Muscle of leg (tissue), 11 donors: Measurements from ENCODE around the gene ELMO3. TPM values are rescaled to one million over a fixed set of nuclear protein-coding genes. Genes with fewer than 3 reads are reported as not detected.
A peak's percentile ranks its signal among the peaks of the same experiment; 100 is the strongest.

Experiments
- DNase-seq: peaks from one replicate; pipeline ENCODE4 v3.0.0; 2013
- H3K27ac ChIP-seq: one replicate; pipeline ENCODE4 v1.5.1; 2013; ENCODE audit warnings: mild to moderate bottlenecking, low read length, control low read depth
- H3K27me3 ChIP-seq: one replicate; pipeline ENCODE4 v1.6.1; 2013; ENCODE audit warnings: low read length; ENCODE audit not compliant: control insufficient read depth, insufficient read depth
- H3K36me3 ChIP-seq: one replicate; pipeline ENCODE4 v1.6.1; 2013; ENCODE audit warnings: low read length; ENCODE audit not compliant: control insufficient read depth, insufficient read depth
- H3K4me1 ChIP-seq: one replicate; pipeline ENCODE4 v1.6.1; 2013; ENCODE audit warnings: low read length; ENCODE audit not compliant: control insufficient read depth, insufficient read depth
- H3K4me3 ChIP-seq: one replicate; pipeline ENCODE4 v1.5.1; 2013; ENCODE audit warnings: low read length, control low read depth
- H3K9me3 ChIP-seq: replicated peaks from 2 replicates; pipeline ENCODE4 v1.6.1; 2013; ENCODE audit warnings: low read depth, low read length; ENCODE audit not compliant: control insufficient read depth
- WGBS: methylation state at CpG from one replicate; pipeline ENCODE4 v1.1.5; 2013; ENCODE audit warnings: missing lambda C conversion rate; ENCODE audit not compliant: insufficient coverage; 5-methylcytosine and 5-hydroxymethylcytosine counted together
- polyA plus RNA-seq, 8 donors: library from polyadenylated mRNA; unstranded; fragments of 120-200 nt; gene quantifications; one replicate each; pipeline versions ENCODE4 v1.2.1 to v1.2.3, GENCODE V29; 2013; ENCODE audit warnings: inconsistent platforms in 1 of 8, low replicate concordance in 1 of 8; ENCODE audit not compliant: insufficient read length in 8 of 8, insufficient read depth in 1 of 8
- total RNA-seq: library from RNA; stranded (reverse); fragments of 120-200 nt; gene quantifications from one replicate; pipeline ENCODE4 v1.2.4, GENCODE V29; 2013

ELMO3 gene
- total and polyA plus RNA-seq, 9 donors, result 0.68 to 3.3 (median 1.3) TPM

DNA sequence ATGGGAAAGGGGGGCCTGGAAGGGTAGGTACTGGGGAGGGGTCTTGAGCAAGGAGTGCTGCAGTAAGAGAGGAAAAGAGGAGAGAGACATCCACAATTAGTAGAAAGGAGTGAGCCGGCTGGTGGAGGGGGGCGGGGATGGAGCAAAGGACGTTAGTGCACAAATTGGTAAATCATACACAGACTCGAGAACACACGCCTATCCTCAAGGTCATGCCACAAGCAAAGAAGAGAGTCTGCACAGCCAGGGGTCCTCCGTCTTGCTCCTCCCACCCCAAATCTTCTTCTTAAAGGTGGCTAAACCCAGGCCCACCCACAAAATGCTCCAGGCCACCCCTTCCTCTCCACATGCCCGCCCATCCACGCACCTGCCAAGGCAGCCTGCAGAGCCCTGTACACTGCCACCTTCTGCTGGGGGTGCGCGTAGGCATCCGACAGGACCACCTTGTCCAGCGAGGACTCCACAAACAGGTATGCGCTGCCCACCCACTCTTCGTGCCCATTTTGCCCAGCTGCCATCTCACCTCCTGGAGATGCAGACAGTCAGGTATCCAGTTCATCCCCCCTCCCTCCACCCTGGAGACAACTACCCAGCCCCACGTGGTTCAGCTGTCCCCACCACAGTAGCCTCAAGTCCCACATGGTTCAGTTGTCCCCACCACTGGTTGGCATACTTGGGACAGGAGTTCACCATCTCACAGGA lies 42.6 kb upstream of the ELMO3 start:
- H3K27me3 ChIP-seq, result peaks cover 92% of the 10 kb centered on the region
- WGBS, result 30% methylated on average over 10 of the region's 15 CpGs
- H3K9me3 ChIP-seq, result no peaks in the 10 kb centered on the region
- H3K4me1 ChIP-seq, result peaks cover 41% of the 10 kb centered on the region
- H3K27ac ChIP-seq, result no peak overlapping the region
- no peaks in the 10 kb centered on the region for H3K36me3 ChIP-seq
- DNase-seq, result no peak
- H3K4me3 ChIP-seq, result no peak overlapping the region

DNA sequence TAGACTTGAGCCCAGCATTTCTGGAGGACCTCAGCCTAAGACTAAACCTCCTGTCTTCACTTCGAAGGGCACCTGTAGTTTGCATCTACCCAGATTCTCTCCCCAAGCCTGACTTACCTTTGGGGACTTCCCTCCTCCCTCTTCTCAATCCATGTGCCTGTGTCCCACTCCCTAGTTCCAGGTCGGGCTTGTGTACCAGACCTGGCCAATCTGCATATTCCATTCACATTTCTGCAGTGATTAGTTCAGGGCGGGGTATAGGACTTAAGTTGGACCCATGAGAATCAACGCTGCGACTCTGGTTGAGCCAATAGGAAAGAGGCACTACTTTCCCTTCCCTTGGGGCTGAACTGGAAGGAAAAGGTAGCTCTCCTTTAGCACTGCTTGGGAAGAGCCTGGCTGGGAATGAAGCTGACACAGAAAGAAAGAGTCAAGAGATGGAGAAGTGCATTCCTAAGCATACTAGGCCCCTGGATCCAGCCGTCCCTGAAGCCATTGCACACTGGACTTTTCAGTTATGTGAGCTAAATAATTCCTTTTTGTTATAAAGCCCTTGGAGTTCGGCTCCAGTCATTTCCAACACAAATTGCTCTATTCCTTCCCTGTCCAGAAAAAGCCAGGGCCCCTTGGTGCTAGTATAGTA lies 41.7 kb upstream of the ELMO3 start:
- DNase-seq, result no peak
- Histone ChIP-seq H3K27me3 (peaks cover 93% of the 10 kb centered on the region), H3K36me3 (no peaks in the 10 kb centered on the region), H3K9me3 (no peaks in the 10 kb centered on the region), H3K27ac (no peak overlapping the region), H3K4me3 (no peak overlapping the region), H3K4me1 (peaks cover 41% of the 10 kb centered on the region)
- 26% methylated on average over 4 of the region's 7 CpGs for WGBS

DNA sequence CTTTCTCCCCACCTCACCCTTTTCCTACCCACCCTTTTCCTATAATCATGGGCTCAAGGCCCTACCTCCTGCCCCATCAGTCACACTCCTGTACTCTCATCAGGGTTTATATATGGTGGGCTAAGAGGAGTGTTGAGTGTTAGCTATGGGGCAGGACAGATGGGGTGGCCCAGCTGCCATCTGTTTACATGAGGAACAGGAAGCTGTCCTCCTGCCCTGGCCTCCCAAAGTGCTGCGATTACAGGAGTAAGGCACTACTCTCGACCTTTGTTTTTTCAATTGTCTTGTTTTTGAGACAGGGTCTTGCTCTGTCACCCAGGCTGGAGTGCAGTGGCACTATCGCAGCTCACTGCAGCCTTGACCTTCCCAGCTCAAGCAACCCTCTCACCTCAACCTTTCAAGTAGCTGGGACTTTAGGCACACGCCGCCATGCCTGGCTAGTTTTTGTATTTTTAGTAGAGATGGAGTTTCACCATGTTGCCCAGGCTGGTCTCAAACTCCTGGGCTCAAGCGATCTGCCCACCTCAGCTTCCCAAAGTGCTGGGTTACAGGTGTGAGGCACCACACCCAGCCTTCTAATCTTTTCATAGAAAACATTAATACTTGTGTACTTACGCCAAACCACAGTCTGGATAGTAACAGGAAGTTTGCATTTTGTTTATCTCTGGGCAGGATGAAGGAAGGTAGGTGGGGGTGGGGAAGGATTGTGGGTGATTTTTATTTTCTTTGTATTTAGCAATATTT lies 40.9 kb upstream of the ELMO3 start:
- peaks cover 95% of the 10 kb centered on the region for H3K27me3 ChIP-seq
- H3K36me3 ChIP-seq, result no peaks in the 10 kb centered on the region
- H3K4me3 ChIP-seq, result no peak overlapping the region
- DNase-seq, result no peak
- no peak overlapping the region for H3K27ac ChIP-seq
- no CpG with 5 or more reads among the region's 7 CpGs for WGBS
- H3K9me3 ChIP-seq, result no peaks in the 10 kb centered on the region
- H3K4me1 ChIP-seq, result peaks cover 49% of the 10 kb centered on the region

DNA sequence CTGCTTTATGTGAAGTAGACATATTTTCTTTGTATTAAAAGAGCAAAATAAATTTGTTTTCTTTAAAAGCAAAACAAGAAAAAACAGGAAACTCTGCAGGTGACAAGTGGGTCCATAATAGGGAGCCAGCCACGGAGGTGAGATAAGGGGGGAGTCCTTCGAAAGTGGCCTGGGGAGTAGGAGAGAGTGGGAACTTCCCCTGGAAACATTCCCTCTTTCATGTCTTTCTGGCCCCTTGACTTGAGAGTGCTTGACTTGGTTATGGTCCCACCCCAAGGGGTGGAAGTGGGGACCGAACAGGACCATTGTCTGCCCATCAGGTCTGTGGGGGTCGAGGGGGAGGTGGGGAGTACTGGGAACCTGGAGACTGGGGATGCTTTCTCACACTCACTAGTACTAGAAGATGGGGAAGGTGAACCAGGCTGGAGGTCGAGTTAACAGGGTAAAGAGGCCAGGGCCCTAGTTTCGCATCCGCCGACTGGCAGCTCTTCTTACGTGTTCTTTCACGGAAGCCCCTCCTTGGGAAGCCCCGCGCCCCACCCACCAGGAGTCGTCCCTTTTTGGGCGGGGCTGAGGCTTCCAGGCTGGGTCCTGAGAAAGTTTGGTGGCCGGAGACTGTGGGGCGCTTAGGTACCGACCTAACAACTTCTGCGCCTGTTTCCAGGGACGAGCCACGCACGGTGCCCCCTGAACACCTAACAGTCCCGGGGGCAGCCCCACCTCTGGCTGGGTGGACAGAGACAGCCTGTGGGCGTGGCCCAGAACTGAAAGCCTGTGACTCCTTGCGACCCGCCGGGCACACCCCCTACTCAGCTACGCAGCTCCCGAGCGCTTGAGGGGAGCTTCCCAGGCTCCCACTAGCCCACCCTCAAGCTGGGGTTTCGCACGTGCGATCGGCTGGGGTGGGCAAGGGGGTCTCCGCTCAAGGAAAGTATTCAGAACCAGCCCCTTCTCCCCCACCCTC lies 40.0 kb upstream of the ELMO3 start:
- Histone ChIP-seq H3K9me3 (no peaks in the 10 kb centered on the region), H3K27me3 (peaks cover 98% of the 10 kb centered on the region), H3K27ac (no peak overlapping the region), H3K36me3 (no peaks in the 10 kb centered on the region), H3K4me3 (peak overlapping the region; percentile 73), H3K4me1 (peaks cover 56% of the 10 kb centered on the region)
- 1% methylated on average over 18 of the region's 34 CpGs for WGBS
- peak; percentile 49 for DNase-seq

DNA sequence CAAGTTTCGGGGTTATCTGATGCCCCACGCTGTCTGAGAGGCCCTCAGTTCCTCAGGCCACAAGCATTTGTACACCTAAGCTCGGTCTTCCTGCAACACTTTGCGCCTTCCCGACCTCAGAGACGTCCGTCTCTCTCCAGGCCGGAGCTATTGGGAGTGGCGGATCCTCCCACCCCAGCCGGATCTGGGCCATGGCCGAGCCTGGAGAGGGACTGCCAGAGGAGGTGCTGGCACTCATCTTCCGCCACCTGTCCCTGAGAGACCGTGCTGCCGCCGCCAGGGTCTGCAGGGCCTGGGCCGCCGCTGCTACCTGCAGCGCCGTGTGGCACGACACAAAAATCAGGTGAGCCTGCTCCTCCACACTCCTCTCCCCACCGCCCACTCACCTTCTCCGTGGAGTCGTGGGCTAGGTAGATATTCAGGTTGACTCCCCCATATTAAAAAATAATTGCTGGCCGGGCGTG lies 37.3 kb upstream of the ELMO3 start:
- Histone ChIP-seq H3K36me3 (no peaks in the 10 kb centered on the region), H3K27me3 (peaks cover 98% of the 10 kb centered on the region), H3K27ac (no peak overlapping the region), H3K4me3 (no peak overlapping the region), H3K9me3 (no peaks in the 10 kb centered on the region), H3K4me1 (peaks cover 54% of the 10 kb centered on the region)
- DNase-seq, result no peak
- WGBS, result 23% methylated on average over 13 of the region's 25 CpGs

DNA sequence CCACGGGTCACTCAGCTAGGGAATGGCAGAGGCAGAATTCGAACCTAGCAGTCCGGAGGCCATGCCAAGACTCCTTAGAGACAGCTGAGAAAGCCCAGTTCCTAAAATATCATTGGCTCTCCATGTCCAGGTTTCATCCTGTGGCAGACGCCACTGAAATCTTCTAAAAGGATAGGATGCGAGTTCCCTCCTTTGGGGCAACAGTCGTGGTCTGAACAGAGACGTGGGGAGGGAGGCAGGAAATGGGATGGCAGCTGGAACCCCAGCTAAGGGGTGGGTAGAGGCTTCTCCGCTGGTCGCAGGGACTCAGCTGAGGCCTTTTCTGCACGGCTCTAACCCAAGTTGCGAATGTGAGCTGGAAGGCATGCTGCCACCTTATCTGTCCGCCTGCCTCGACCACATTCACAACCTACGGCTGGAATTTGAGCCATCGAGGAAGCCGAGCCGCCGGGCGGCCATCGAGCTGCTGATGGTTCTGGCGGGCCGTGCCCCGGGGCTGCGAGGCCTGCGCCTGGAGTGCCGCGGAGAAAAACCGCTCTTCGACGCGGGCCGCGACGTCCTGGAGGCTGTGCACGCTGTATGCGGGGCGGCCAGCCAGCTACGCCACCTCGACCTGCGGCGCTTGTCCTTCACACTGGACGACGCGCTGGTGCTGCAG lies 36.3 kb upstream of the ELMO3 start:
- DNase-seq, result no peak
- Histone ChIP-seq H3K36me3 (no peaks in the 10 kb centered on the region), H3K4me3 (peak overlapping the region; percentile 17), H3K9me3 (no peaks in the 10 kb centered on the region), H3K27ac (no peak overlapping the region), H3K4me1 (peaks cover 54% of the 10 kb centered on the region), H3K27me3 (peaks cover 98% of the 10 kb centered on the region)
- WGBS, result 3% methylated on average over 41 of the region's 44 CpGs

DNA sequence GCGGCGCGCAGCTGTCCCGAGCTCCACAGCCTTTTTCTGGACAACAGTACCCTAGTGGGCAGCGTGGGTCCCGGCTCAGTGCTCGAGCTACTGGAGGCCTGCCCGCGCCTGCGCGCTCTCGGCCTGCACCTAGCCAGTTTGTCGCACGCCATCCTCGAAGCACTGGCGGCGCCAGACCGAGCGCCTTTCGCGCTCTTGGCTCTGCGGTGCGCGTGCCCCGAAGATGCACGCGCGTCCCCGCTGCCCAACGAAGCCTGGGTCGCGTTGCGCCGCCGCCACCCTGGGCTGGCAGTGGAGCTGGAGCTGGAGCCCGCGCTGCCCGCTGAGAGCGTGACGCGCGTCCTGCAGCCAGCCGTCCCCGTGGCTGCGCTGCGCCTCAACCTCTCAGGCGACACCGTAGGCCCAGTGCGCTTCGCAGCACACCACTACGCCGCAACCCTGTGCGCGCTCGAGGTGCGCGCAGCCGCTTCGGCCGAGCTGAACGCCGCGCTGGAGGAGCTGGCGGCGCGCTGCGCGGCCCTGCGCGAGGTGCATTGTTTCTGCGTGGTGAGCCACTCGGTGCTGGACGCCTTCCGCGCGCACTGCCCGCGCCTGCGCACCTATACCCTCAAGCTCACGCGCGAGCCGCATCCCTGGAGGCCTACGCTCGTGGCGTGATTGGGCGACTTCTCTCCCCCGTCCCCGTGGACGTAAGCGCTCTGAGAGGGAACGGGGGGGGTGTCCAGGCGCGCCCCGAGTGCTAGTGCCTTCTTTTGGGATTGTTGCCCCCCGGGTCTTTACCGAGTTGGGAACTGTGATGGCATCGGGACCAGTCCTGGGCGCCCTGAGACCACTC lies 35.5 kb upstream of the ELMO3 start:
- H3K36me3 ChIP-seq, result no peaks in the 10 kb centered on the region
- under 1% methylated on average over 86 of the region's 99 CpGs for WGBS
- peaks cover 54% of the 10 kb centered on the region for H3K4me1 ChIP-seq
- peaks cover 98% of the 10 kb centered on the region for H3K27me3 ChIP-seq
- peak overlapping the region; percentile 17 for H3K4me3 ChIP-seq
- no peak for DNase-seq
- H3K9me3 ChIP-seq, result no peaks in the 10 kb centered on the region
- H3K27ac ChIP-seq, result no peak overlapping the region

DNA sequence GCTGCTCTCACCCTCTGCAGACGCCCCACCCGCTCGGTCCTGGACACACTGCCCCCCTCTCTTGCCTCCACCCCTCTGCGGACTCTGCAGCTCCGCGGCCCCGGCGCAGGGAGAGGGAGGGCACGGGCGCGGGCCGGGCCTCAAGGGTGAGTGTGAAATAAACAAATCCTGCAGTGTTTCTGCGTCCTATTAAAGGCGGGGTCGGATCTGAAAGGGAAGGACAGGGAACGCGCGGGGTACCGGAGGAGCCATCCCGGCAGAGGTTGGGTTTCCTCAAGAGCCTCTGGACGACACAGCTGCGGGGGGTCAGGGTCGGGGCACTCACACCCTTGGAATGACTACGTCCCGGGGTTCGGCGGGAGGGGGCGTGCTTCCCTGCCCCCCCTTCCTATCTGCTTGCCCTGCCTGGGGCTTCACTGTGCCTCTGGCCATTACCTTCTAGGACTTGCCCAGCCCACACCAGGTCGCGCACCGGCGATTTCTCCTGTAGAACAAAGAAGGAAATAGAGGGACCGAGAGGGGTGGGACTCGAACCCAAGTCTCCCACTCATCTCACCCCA lies 34.9 kb upstream of the ELMO3 start:
- H3K4me3 ChIP-seq, result peak overlapping the region; percentile 13
- peaks cover 57% of the 10 kb centered on the region for H3K4me1 ChIP-seq
- no peak overlapping the region for H3K27ac ChIP-seq
- no peaks in the 10 kb centered on the region for H3K9me3 ChIP-seq
- DNase-seq, result no peak
- WGBS, result 0% methylated on average over 18 of the region's 34 CpGs
- peaks cover 98% of the 10 kb centered on the region for H3K27me3 ChIP-seq
- H3K36me3 ChIP-seq, result no peaks in the 10 kb centered on the region
